Activated B cell treated with CpG ODN at 0.5 μM for 24 hours (primary cell): ENCODE data around the gene CEBPZOS. TPM values are rescaled to one million over a fixed set of nuclear protein-coding genes. Genes with fewer than 3 reads are reported as not detected.
"Not testable (repeated sequence)": the region's sequence is repeated elsewhere in the genome, so short reads cannot be mapped to it uniquely, and the experiment has no call there.

Experiments
- ATAC-seq: fragments of 200-7000 bp; cut with Tn5 transposase; one replicate; pipeline ENCODE4 v1.10.0; 2021; ENCODE audit warnings: low read depth, mild to moderate bottlenecking, moderate library complexity
- CTCF ChIA-PET: fragments of 350-600 bp; sonication (Branson Sonifier 250); formaldehyde crosslinking; loops from one replicate; lab custom pipeline; 2021; ENCODE audit warnings: antibody characterized with exemption; lab: Charles Lee
- POLR2A ChIA-PET: fragments of 350-600 bp; sonication (Branson Sonifier 250); formaldehyde crosslinking; loops from one replicate; lab custom pipeline; 2021; ENCODE audit warnings: antibody characterized with exemption; lab: Charles Lee
- DNase-seq: peaks from one replicate; pipeline ENCODE4 v3.0.0; 2022
- H3K27ac Mint-ChIP-seq: one replicate; pipeline ENCODE4 v1.8.0; 2020; ENCODE audit warnings: mixed read lengths
- H3K27me3 Mint-ChIP-seq: one replicate; pipeline ENCODE4 v1.8.0; 2021; ENCODE audit warnings: mixed read lengths
- H3K36me3 Mint-ChIP-seq: one replicate; pipeline ENCODE4 v1.8.0; 2021; ENCODE audit warnings: low read depth, mixed read lengths
- H3K4me1 Mint-ChIP-seq: one replicate; pipeline ENCODE4 v1.8.0; 2021; ENCODE audit warnings: mixed read lengths
- H3K4me3 Mint-ChIP-seq: one replicate; pipeline ENCODE4 v1.8.0; 2020; ENCODE audit warnings: mild to moderate bottlenecking, mixed read lengths
- H3K9me3 Mint-ChIP-seq: one replicate; pipeline ENCODE4 v1.8.0; 2020; ENCODE audit warnings: mixed read lengths
- intact Hi-C: fragments of 100-400 bp; cut with micrococcal nuclease; formaldehyde crosslinking; loops from one replicate; pipeline ENCODE4 v1.15.1; 2024
- total RNA-seq: library from RNA; stranded (reverse); gene quantifications from 2 replicates; pipeline ENCODE4 v1.2.3, GENCODE V29; 2022
- TF ChIP-seq, protein P1 (sequence below): fragments of 200-600 bp; IDR thresholded peaks from one replicate; pipeline ENCODE4 v1.8.0; 2022; ENCODE audit warnings: antibody characterized with exemption, mild to moderate bottlenecking

The CEBPZOS gene
- total RNA-seq, 1 donor from 2014 or later = 35.5 TPM

DNA sequence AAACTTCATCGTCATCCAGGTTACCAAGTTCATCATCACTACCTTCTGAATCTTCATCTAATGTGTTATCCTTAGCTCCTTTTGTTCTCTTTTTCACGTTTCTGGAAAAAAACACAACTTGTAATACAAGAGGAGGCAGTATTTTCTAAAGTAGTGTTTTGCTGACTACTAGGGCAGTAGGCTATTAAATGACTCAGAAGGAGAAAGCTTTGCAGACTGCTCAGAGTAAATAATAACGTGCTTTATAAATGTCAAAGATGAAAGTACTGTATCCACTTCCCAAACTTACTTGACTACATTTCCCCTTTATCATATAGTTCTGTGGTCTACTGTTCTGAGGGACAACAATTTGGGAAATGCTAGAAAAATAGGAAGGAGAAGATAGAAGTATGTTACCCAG, 15.6 kb downstream of the CEBPZOS start:
- ATAC-seq = no peak
- TF ChIP-seq, protein P1, sequence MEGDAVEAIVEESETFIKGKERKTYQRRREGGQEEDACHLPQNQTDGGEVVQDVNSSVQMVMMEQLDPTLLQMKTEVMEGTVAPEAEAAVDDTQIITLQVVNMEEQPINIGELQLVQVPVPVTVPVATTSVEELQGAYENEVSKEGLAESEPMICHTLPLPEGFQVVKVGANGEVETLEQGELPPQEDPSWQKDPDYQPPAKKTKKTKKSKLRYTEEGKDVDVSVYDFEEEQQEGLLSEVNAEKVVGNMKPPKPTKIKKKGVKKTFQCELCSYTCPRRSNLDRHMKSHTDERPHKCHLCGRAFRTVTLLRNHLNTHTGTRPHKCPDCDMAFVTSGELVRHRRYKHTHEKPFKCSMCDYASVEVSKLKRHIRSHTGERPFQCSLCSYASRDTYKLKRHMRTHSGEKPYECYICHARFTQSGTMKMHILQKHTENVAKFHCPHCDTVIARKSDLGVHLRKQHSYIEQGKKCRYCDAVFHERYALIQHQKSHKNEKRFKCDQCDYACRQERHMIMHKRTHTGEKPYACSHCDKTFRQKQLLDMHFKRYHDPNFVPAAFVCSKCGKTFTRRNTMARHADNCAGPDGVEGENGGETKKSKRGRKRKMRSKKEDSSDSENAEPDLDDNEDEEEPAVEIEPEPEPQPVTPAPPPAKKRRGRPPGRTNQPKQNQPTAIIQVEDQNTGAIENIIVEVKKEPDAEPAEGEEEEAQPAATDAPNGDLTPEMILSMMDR = no peak
- Mint-ChIP-seq H3K27me3 (no peaks in the 10 kb centered on the region), H3K36me3 (peaks cover 87% of the 10 kb centered on the region), H3K27ac (no peak overlapping the region), H3K9me3 (peaks cover 21% of the 10 kb centered on the region), H3K4me3 (no peak overlapping the region), H3K4me1 (peaks cover 7% of the 10 kb centered on the region)
- no peak for DNase-seq
- intact Hi-C loops = no loop called here
- CTCF ChIA-PET = no interaction called here
- POLR2A ChIA-PET = no interaction called here

GRCh38 chr2:37215250-37215649, 19.0 kb downstream of the CEBPZOS start:
- peaks cover 2% of the 10 kb centered on the region for H3K4me1 Mint-ChIP-seq

DNA sequence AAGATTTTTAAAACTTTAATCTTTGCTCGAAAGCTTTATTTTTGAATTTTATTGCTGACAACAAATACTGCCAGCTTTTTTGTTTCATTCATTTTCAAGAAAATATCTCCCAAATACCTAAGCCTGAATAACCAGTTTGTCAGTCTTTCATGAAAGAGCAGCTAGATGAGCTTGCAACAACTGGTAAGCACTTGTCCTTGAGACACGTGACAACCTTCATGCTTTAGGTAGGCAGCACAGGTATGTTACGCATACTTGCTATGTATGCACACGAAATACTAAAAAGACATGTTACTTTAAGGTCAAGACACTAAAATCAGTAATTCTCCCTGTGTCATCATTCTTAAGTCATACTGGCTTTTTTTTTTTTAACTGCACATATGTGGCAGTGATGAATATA, 22.8 kb downstream of the CEBPZOS start:
- ChIA-PET CTCF (no interaction called here), POLR2A (no interaction called here)
- H3K36me3 Mint-ChIP-seq = peaks cover 78% of the 10 kb centered on the region
- intact Hi-C loops = no loop called here
- H3K4me1 Mint-ChIP-seq = peaks cover 4% of the 10 kb centered on the region
- no peak overlapping the region for H3K4me3 Mint-ChIP-seq
- TF ChIP-seq, protein P1 = no peak
- no peaks in the 10 kb centered on the region for H3K27me3 Mint-ChIP-seq
- DNase-seq = no peak
- no peak for ATAC-seq
- H3K9me3 Mint-ChIP-seq = no peaks in the 10 kb centered on the region
- H3K27ac Mint-ChIP-seq = no peak overlapping the region

More at GRCh38 chr2:37215250-37215649, 19.0 kb downstream of the CEBPZOS start:
- DNase-seq (no peak), ATAC-seq (no peak)
- TF ChIP-seq, protein P1 = no peak
- Mint-ChIP-seq H3K4me3 (no peak overlapping the region), H3K9me3 (no peaks in the 10 kb centered on the region), H3K27me3 (no peaks in the 10 kb centered on the region), H3K27ac (no peak overlapping the region), H3K36me3 (peaks cover 75% of the 10 kb centered on the region)
- ChIA-PET POLR2A (interaction anchor here (0.7 kb wide), 1 partner anchor 115 kb away, joined by 3 read pairs; no protein-coding TSS in a partner anchor), CTCF (no interaction called here)
- intact Hi-C loops = no loop called here

- no peaks in the 10 kb centered on the region for H3K27me3 Mint-ChIP-seq
- ATAC-seq = no peak
- ChIA-PET CTCF (no interaction called here), POLR2A (no interaction called here)
- no peak overlapping the region for H3K27ac Mint-ChIP-seq
- no peak for DNase-seq
- peaks cover 81% of the 10 kb centered on the region for H3K36me3 Mint-ChIP-seq
- TF ChIP-seq, protein P1 = no peak
- H3K4me1 Mint-ChIP-seq = peaks cover 27% of the 10 kb centered on the region
- no peaks in the 10 kb centered on the region for H3K9me3 Mint-ChIP-seq
- no peak overlapping the region for H3K4me3 Mint-ChIP-seq
- intact Hi-C loops = no loop called here
Observed at GRCh38 chr2:37223131-37223530, 26.8 kb downstream of the CEBPZOS start.

GRCh38 chr2:37224063-37224462, 27.8 kb downstream of the CEBPZOS start:
- CTCF ChIA-PET = no interaction called here
- H3K27me3 Mint-ChIP-seq = no peaks in the 10 kb centered on the region
- no peak for DNase-seq

DNA sequence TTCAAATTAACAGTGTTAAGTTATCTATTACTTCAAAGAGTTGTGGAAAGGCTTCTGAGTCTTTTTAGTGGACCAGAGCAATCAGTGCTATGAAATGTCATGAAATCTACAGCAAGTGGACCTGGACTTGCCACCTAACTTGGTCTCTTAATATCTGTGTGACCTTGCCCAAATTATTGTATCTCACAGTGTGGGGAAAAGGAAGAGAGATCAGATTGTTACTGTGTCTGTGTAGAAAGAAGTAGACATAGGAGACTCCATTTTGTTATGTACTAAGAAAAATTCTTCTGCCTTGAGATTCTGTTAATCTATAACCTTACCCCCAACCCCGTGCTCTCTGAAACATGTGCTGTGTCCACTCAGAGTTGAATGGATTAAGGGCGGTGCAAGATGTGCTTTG, 28.8 kb downstream of the CEBPZOS start:
- Mint-ChIP-seq H3K36me3 (peaks cover 66% of the 10 kb centered on the region), H3K27ac (peak overlapping the region; percentile 30), H3K4me1 (peaks cover 29% of the 10 kb centered on the region)
- ATAC-seq, intact Hi-C loops, H3K27me3 Mint-ChIP-seq, DNase-seq, H3K9me3 Mint-ChIP-seq, H3K4me3 Mint-ChIP-seq, CTCF ChIA-PET, POLR2A ChIA-PET: not testable (repeated sequence)

More at GRCh38 chr2:37224063-37224462, 27.8 kb downstream of the CEBPZOS start:
- TF ChIP-seq, protein P1 = no peak
- peaks cover 73% of the 10 kb centered on the region for H3K36me3 Mint-ChIP-seq
- H3K27ac Mint-ChIP-seq = no peak overlapping the region
- no peak overlapping the region for H3K4me3 Mint-ChIP-seq
- POLR2A ChIA-PET = no interaction called here
- intact Hi-C loops = no loop called here
- no peak for ATAC-seq
- peaks cover 29% of the 10 kb centered on the region for H3K4me1 Mint-ChIP-seq
- no peaks in the 10 kb centered on the region for H3K9me3 Mint-ChIP-seq
